Renal cortical epithelial cell (primary cell): ENCODE results near the gene SLC35E2B. TPM values are rescaled to one million over a fixed set of nuclear protein-coding genes. Genes with fewer than 3 reads are reported as not detected.
A peak's percentile ranks its signal among the peaks of the same experiment; 100 is the strongest.
"Not testable (repeated sequence)": the region's sequence is repeated elsewhere in the genome, so short reads cannot be mapped to it uniquely, and the experiment has no call there.

ENCODE experiments used
- DNase-seq: peaks from one replicate; pipeline ENCODE4 v3.0.0-alpha.2; 2011; ENCODE audit warnings: low read depth
- total RNA-seq: library from RNA; depleted of rRNA; stranded (reverse); fragments of >200 nt; gene quantifications from 2 replicates; pipeline ENCODE4 v1.2.3, GENCODE V29; 2014

SLC35E2B gene
- total RNA-seq, 1 donor from 2014 or later: 64.3 TPM

- DNase-seq: not testable (repeated sequence)
Measured at GRCh38 chr1:1674806-1675205, 17.8 kb downstream of the SLC35E2B start.

GRCh38 chr1:1672181-1672965 is 20.2 kb downstream of the SLC35E2B start:
- DNase-seq: no peak

GRCh38 chr1:1671365-1672119 is 21.1 kb downstream of the SLC35E2B start:
- DNase-seq: no peak

- DNase-seq: no peak
Measured at GRCh38 chr1:1670866-1671265, 21.7 kb downstream of the SLC35E2B start.

GRCh38 chr1:1669468-1670440 is 22.8 kb downstream of the SLC35E2B start:
- no peak for DNase-seq

- no peak for DNase-seq
Measured at GRCh38 chr1:1666526-1666925, 26.1 kb downstream of the SLC35E2B start.

GRCh38 chr1:1665815-1666251 is 26.8 kb downstream of the SLC35E2B start:
- no peak for DNase-seq

- DNase-seq: no peak
Measured at GRCh38 chr1:1664941-1665814, 27.4 kb downstream of the SLC35E2B start.

- DNase-seq: not testable (repeated sequence)
Measured at GRCh38 chr1:1664318-1664717, 28.3 kb downstream of the SLC35E2B start.

GRCh38 chr1:1662830-1663560 is 29.6 kb downstream of the SLC35E2B start:
- not testable (repeated sequence) for DNase-seq

GRCh38 chr1:1662392-1662791 is 30.2 kb downstream of the SLC35E2B start:
- not testable (repeated sequence) for DNase-seq

GRCh38 chr1:1658583-1659549 is 33.7 kb downstream of the SLC35E2B start, which contains the start of gene CDK11B:
Gene CDK11B, minus strand, starts transcription at chr1:1659004. Its CDS starts 1,519 bp downstream, at chr1:1657485.
- DNase-seq: peak; percentile 85

- DNase-seq: not testable (repeated sequence)
Measured at GRCh38 chr1:1648265-1648664, 44.3 kb downstream of the SLC35E2B start.

- not testable (repeated sequence) for DNase-seq
Measured at GRCh38 chr1:1647567-1648241, 44.9 kb downstream of the SLC35E2B start.

- DNase-seq: not testable (repeated sequence)
Measured at GRCh38 chr1:1646326-1646725, 46.3 kb downstream of the SLC35E2B start.

- not testable (repeated sequence) for DNase-seq
Measured at GRCh38 chr1:1640711-1641461, 51.7 kb downstream of the SLC35E2B start.

- DNase-seq: not testable (repeated sequence)
Measured at GRCh38 chr1:1640081-1640480, 52.5 kb downstream of the SLC35E2B start.
